Cardiac fibroblast (primary cell): ENCODE data around the gene PUM1.

Experiments used
- DNase-seq, 2 donors: peaks; one replicate each; pipeline versions ENCODE4 v3.0.0 to v3.0.0-alpha.2; 2010; ENCODE audit warnings: low read depth in 2 of 2
- H3K4me3 ChIP-seq, 2 donors: replicated peaks in 1 of 2; 1 replicate in 1 of 2; 2 replicates in 1 of 2; pipeline ENCODE4 v1.5.1; 2011; ENCODE audit warnings: low read depth in 2 of 2, low read length in 2 of 2, mild to moderate bottlenecking in 2 of 2, moderate library complexity in 1 of 2
- TF ChIP-seq, protein P1 (sequence below): IDR thresholded peaks from one replicate; pipeline ENCODE4 v1.5.1; 2011; ENCODE audit warnings: low read depth, mild to moderate bottlenecking, low read length, inconsistent platforms

The PUM1 gene

DNA sequence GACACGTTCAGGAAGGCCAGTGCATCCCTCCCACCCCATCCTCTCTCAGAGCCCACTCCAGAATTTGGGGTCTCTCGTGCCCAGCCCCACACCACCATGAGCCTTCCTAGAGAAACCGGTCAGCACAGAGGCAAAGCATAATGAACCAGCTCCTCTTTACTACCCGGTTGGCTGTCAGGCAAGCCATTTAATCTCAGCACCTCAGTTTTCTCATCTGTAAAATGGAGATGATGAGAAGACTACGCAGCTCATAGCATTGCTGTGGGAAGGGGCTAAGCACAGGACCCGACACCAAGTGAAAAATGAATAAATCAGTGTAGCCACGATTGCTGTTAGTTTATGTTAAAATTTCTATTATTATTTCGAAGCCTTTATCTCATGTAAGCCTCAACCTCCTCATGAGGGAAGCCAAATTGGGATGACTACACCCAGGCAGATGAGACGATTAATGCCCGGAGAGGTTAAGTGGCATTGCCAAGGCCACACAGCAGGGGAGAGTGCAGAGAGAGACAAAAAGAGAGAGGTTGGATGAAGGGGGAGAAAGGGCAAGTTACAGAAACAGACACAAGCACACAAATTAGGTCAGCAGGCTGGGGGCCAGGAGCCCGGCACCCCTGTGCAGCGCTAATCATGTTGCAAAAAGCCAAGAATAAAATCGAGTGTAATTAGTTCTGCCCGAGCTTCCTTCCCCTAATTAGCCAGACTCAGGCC is 182.7 kb downstream of the PUM1 start:
- no peak overlapping the region for H3K4me3 ChIP-seq
- DNase-seq, result no peak
- TF ChIP-seq, protein P1, sequence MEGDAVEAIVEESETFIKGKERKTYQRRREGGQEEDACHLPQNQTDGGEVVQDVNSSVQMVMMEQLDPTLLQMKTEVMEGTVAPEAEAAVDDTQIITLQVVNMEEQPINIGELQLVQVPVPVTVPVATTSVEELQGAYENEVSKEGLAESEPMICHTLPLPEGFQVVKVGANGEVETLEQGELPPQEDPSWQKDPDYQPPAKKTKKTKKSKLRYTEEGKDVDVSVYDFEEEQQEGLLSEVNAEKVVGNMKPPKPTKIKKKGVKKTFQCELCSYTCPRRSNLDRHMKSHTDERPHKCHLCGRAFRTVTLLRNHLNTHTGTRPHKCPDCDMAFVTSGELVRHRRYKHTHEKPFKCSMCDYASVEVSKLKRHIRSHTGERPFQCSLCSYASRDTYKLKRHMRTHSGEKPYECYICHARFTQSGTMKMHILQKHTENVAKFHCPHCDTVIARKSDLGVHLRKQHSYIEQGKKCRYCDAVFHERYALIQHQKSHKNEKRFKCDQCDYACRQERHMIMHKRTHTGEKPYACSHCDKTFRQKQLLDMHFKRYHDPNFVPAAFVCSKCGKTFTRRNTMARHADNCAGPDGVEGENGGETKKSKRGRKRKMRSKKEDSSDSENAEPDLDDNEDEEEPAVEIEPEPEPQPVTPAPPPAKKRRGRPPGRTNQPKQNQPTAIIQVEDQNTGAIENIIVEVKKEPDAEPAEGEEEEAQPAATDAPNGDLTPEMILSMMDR, result no peak
